ENCODE results near the gene MAP4. TPM values are rescaled to one million over a fixed set of nuclear protein-coding genes. Genes with fewer than 3 reads are reported as not detected.
"Not testable (repeated sequence)": the region's sequence is repeated elsewhere in the genome, so short reads cannot be mapped to it uniquely, and the experiment has no call there.

The MAP4 gene
- total and polyA plus RNA-seq, 8 donors = 31.0 to 146 (median 92.4) TPM

DNA sequence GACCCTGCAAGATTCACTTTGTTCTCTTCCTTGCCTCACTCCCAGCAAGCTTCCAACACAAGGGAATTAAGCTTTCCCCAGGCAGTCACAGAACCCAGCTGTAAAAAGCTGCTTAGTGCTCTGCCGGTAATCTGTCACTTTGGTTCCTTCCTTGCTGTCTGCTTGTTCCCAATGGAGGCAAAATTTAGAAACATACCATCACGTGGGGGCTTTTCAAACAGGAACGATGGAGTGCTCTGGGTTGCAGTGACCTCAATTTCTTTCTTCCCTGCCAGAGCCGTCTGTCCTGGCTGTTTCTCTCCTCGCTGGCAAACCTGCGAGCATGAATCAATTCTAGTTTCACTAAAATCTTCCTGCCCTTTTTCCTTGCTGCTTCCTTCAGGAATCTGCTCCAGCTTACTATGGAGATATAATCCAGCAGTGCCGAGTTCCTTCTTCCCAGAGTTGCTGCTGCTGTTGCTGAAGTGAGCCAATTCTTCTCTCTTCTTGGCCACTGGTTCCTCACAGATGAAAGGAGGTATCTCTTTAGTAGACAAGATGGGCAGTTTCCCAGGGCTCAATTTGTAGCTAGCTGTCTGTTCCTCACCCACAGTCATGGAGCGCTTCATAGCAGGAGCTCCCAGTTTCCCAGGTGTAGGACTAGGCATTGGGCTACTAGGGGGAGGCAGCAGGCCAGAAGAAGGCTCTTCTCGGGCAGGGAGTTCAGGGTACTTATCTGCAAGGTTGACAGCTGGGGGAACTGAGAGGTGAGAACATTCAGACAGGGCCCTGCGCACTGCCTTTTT, 125.2 kb downstream of the MAP4 start:
- no peak overlapping the region for H3K4me3 ChIP-seq
- no peaks in the 10 kb centered on the region for H3K27me3 ChIP-seq
- H3K4me1 ChIP-seq = peaks cover 5 to 32% (median 17%) of the 10 kb centered on the region in 4 donors
- TF ChIP-seq POLR2AphosphoS5 (IDR thresholded peaks at IDR 0.05) (peak in 2 of 3 donors; percentile 7 to 80), EP300 (IDR thresholded peaks at IDR 0.05) (peak; percentile 3), POLR2A (IDR thresholded peaks at IDR 0.05) (no peak)
- TF ChIP-seq, protein P1, sequence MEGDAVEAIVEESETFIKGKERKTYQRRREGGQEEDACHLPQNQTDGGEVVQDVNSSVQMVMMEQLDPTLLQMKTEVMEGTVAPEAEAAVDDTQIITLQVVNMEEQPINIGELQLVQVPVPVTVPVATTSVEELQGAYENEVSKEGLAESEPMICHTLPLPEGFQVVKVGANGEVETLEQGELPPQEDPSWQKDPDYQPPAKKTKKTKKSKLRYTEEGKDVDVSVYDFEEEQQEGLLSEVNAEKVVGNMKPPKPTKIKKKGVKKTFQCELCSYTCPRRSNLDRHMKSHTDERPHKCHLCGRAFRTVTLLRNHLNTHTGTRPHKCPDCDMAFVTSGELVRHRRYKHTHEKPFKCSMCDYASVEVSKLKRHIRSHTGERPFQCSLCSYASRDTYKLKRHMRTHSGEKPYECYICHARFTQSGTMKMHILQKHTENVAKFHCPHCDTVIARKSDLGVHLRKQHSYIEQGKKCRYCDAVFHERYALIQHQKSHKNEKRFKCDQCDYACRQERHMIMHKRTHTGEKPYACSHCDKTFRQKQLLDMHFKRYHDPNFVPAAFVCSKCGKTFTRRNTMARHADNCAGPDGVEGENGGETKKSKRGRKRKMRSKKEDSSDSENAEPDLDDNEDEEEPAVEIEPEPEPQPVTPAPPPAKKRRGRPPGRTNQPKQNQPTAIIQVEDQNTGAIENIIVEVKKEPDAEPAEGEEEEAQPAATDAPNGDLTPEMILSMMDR (IDR thresholded peaks at IDR 0.05) = no peak
- peaks cover 8 to 73% (median 34%) of the 10 kb centered on the region in 4 donors for H3K36me3 ChIP-seq
- peak in 1 of 2 donors; percentile 76 for DNase-seq
- H3K9me3 ChIP-seq = no peaks in the 10 kb centered on the region
- H3K27ac ChIP-seq = peak overlapping the region in 4 of 5 donors; percentile 50 to 75 (median 54)
- intact Hi-C loops (cut with DNase I; ENCODE audit: low total_unique reads) = no loop called here
- 63 to 83% (median 78%) methylated on average over 10 of the region's 10 CpGs for WGBS, 5 donors

DNA sequence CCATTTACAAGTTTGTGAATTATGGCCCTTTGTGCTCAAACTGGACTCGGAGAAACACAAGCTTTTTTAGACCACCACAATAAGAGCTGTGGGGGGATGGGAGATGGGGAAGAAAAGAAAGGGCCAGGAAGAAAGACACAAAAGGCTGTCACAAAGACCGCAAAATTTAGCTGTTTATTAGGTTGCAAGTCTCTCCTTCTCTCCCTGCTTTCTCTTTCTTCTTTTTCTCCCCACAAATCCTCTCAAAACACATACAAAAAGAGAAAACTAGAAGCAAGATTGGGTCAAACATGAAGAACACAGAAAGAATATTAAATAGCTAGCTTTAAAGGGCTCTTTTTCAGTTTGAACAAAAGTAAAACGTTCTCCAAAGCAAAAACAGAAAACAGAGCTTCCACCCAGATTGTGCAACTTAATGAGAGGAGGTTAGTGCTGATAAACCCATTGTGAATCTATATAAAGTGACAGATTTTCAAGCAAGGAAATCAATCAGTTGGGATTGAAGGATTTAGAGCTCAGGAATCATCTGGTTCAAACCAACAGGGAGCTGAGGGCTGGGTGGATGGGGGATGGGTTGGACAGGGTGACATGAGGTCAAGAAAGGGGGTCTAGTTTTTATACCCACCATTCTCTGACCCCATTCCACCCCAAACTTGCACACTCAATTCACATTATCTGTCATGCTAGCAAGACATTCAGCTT, 125.9 kb downstream of the MAP4 start:
- Histone ChIP-seq H3K4me1 (peaks cover 5 to 32% (median 17%) of the 10 kb centered on the region in 4 donors), H3K9me3 (no peaks in the 10 kb centered on the region), H3K27me3 (no peaks in the 10 kb centered on the region), H3K4me3 (no peak overlapping the region), H3K27ac (peak overlapping the region in 3 of 5 donors; percentile 50 to 75 (median 52)), H3K36me3 (peaks cover 8 to 66% (median 31%) of the 10 kb centered on the region in 4 donors)
- intact Hi-C loops (cut with DNase I; ENCODE audit: low total_unique reads) = no loop called here
- DNase-seq = no peak
- 58 to 77% (median 67%) methylated on average over 3 of the region's 3 CpGs for WGBS, 5 donors
- no peak for TF ChIP-seq EP300 (IDR thresholded peaks at IDR 0.05)
- no peak for TF ChIP-seq POLR2A (IDR thresholded peaks at IDR 0.05)
- TF ChIP-seq POLR2AphosphoS5 (IDR thresholded peaks at IDR 0.05) = no peak
- TF ChIP-seq, protein P1 (IDR thresholded peaks at IDR 0.05) = no peak

DNA sequence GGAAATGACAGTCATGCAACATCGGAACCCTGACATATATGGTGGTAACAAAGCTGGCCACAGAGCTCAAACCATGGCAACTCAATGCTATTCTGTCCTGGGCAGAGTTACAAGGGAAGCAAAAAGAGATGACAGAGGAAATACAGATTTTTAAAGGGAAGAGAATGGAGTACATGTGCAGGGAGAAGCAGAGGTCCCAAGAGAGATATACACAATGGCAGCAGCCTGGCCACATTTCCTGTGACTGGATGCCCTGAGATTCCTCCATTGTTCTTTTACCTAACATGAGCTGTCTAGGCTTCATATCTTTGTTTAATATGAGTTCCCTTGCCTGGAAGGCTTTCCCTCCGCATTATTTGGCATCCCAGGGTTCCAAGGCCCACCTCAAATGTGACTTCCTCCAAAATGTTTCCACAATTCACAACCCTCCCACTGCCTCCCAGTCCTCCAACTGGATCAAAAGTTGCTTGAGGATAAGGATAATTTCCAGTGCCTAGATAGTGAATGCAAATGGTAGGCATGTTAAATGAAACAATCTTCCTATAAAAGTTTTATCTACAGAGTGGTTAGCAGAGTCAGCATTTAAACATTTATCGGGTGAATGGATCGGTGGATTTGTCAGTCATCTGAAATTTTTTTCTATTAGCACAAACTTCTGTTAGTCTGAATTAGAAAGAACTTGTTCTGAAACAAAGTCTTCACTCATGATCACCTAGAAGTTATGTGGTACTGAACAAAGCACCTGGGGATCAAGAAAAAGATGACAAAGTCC, 127.0 kb downstream of the MAP4 start:
- Histone ChIP-seq H3K4me3 (no peak overlapping the region), H3K27me3 (no peaks in the 10 kb centered on the region), H3K9me3 (no peaks in the 10 kb centered on the region), H3K4me1 (peaks cover 5 to 32% (median 17%) of the 10 kb centered on the region in 4 donors), H3K36me3 (peaks cover 8 to 66% (median 34%) of the 10 kb centered on the region in 4 donors), H3K27ac (peak overlapping the region in 1 of 5 donors; percentile 18)
- DNase-seq = no peak
- intact Hi-C loops (cut with DNase I; ENCODE audit: low total_unique reads) = no loop called here
- WGBS, 5 donors = 94 to 97% (median 95%) methylated on average over 4 of the region's 4 CpGs
- TF ChIP-seq, protein P1 (IDR thresholded peaks at IDR 0.05) = no peak

DNA sequence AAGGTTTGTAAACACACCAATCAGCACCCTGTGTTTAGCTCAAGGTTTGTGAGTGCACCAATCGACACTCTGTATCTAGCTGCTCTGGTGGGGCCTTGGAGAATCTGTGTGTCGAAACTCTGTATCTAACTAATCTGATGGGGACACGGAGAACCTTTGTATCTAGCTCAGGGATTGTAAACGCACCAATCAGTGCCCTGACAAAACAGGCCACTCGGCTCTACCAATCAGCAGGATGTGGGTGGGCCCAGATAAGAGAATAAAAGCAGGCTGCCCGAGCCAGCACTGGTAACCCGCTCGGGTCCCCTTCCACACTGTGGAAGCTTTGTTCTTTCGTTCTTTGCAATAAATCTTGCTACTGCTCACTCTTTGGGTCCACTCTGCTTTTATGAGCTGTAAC, 128.2 kb downstream of the MAP4 start:
- H3K4me1 ChIP-seq = peaks cover 5 to 32% (median 17%) of the 10 kb centered on the region in 4 donors
- H3K4me3 ChIP-seq; H3K9me3 ChIP-seq; intact Hi-C loops (cut with DNase I; ENCODE audit: low total_unique reads); DNase-seq; H3K27me3 ChIP-seq; H3K27ac ChIP-seq: not testable (repeated sequence)
- peaks cover 8 to 55% (median 31%) of the 10 kb centered on the region in 4 donors for H3K36me3 ChIP-seq
- WGBS, 5 donors = 85 to 94% (median 87%) methylated on average over 9 of the region's 9 CpGs

Measured in stomach (tissue), 9 donors.